HG02981 (cell line): ENCODE data around the gene TEAD4.
A peak's percentile ranks its signal among the peaks of the same experiment; 100 is the strongest.
"Not testable (repeated sequence)": the region's sequence is repeated elsewhere in the genome, so short reads cannot be mapped to it uniquely, and the experiment has no call there.

Source experiments
- ATAC-seq: cut with Tn5 transposase; IDR thresholded peaks from one replicate; pipeline ENCODE4 v1.9.1; 2021; ENCODE audit warnings: mild to moderate bottlenecking, moderate library complexity; ENCODE audit not compliant: unreplicated experiment

Gene TEAD4

GRCh38 chr12:3045494-3045893, 86.3 kb downstream of the TEAD4 start:
- no peak for ATAC-seq

- no peak for ATAC-seq
Observed at GRCh38 chr12:3045989-3046388, 86.8 kb downstream of the TEAD4 start.

GRCh38 chr12:3046441-3047200, 87.4 kb downstream of the TEAD4 start:
- no peak for ATAC-seq

GRCh38 chr12:3047961-3048360, 88.8 kb downstream of the TEAD4 start:
- ATAC-seq = no peak

GRCh38 chr12:3048540-3048939, 89.3 kb downstream of the TEAD4 start:
- no peak for ATAC-seq

- no peak for ATAC-seq
Observed at GRCh38 chr12:3049176-3049575, 90.0 kb downstream of the TEAD4 start.

GRCh38 chr12:3049611-3050249, 90.5 kb downstream of the TEAD4 start:
- no peak for ATAC-seq

GRCh38 chr12:3054374-3054773, 95.2 kb downstream of the TEAD4 start:
- ATAC-seq = no peak

- ATAC-seq = no peak
Observed at GRCh38 chr12:3055026-3055703, 96.0 kb downstream of the TEAD4 start.

- no peak for ATAC-seq
Observed at GRCh38 chr12:3055704-3056467, 96.7 kb downstream of the TEAD4 start.

- no peak for ATAC-seq
Observed at GRCh38 chr12:3061059-3061458, 101.9 kb downstream of the TEAD4 start.

- no peak for ATAC-seq
Observed at GRCh38 chr12:3061501-3062215, 102.5 kb downstream of the TEAD4 start.

GRCh38 chr12:3065300-3065699, 106.1 kb downstream of the TEAD4 start:
- ATAC-seq = no peak

- ATAC-seq = not testable (repeated sequence)
Observed at GRCh38 chr12:3065846-3066245, 106.6 kb downstream of the TEAD4 start.

- ATAC-seq = no peak
Observed at GRCh38 chr12:3069714-3070113, 110.5 kb downstream of the TEAD4 start.

GRCh38 chr12:3071107-3071506, 111.9 kb downstream of the TEAD4 start:
- ATAC-seq = no peak

GRCh38 chr12:3071710-3072109, 112.5 kb downstream of the TEAD4 start:
- no peak for ATAC-seq

- peak; percentile 52 for ATAC-seq
Observed at GRCh38 chr12:3073438-3074250, 114.4 kb downstream of the TEAD4 start.

GRCh38 chr12:3075315-3075714, 116.1 kb downstream of the TEAD4 start:
- no peak for ATAC-seq
